ENCODE data around the gene EIF4G3. TPM values are rescaled to one million over a fixed set of nuclear protein-coding genes. Genes with fewer than 3 reads are reported as not detected.

Gene EIF4G3
- total and polyA plus RNA-seq, 2 donors (not counting 1 experiment from before 2014, with no cell fraction given) = 53.5 to 67.0 TPM

DNA sequence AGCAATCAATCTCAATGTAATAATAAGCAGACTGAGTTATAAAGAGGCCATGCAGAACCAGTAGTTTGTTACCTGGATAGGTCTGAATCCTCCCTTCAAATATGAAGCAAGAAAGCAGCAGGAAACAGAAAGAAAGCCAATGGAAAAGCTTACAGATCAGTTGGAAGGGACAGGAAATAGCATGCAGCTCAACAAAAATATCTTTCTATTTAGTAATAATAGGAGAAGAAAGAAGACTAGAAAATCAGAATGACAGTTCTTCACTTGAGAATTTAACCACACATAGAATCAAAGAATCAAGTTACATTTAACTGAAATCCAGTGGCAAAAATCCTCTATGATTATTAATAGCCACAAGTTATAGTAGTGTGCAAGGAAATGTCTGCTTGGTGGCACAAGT, 194.4 kb downstream of the EIF4G3 start:
- peaks cover 2% of the 10 kb centered on the region for H3K79me2 ChIP-seq (ENCODE audit: control insufficient read depth, insufficient read depth, low read length)
- H3K36me3 ChIP-seq (ENCODE audit: control insufficient read depth, insufficient read depth, low read length) = no peaks in the 10 kb centered on the region
- no peak overlapping the region for H2AFZ ChIP-seq (ENCODE audit: low read length)
- no peaks in the 10 kb centered on the region for H4K20me1 ChIP-seq (ENCODE audit: control insufficient read depth, extremely low read depth, insufficient read depth, low read length)
- no peak overlapping the region for H3K9ac ChIP-seq (ENCODE audit: insufficient read depth, low read length)
- no peak overlapping the region for H3K4me3 ChIP-seq (replicated peaks in 1 of 4; ENCODE audit: control extremely low read depth in 1 of 4, insufficient read depth in 1 of 4, low read depth in 3 of 4, low read length in 4 of 4)
- no peak overlapping the region for H3K4me2 ChIP-seq (ENCODE audit: extremely low read depth, insufficient read depth, low read length)
- TF ChIP-seq CTCF (conservative IDR thresholded peaks at IDR 0.05 in 1 of 2, IDR thresholded peaks at IDR 0.05 in 1 of 2; ENCODE audit: low read depth in 1 of 2, low read length in 2 of 2) (no peak), EZH2 (IDR thresholded peaks at IDR 0.05; ENCODE audit: low read length, missing control alignments) (no peak)
- H3K4me1 ChIP-seq (ENCODE audit: control insufficient read depth, extremely low read depth, insufficient read depth, low read length) = no peaks in the 10 kb centered on the region
- H3K27me3 ChIP-seq (ENCODE audit: control insufficient read depth, insufficient read depth, low read length) = no peaks in the 10 kb centered on the region
- peak in 1 of 2 donors; percentile 59 for DNase-seq (ENCODE audit: low read depth in 2 of 2)
- no peak overlapping the region for H3K27ac ChIP-seq (ENCODE audit: insufficient read depth, low read length)
- no peaks in the 10 kb centered on the region for H3K9me3 ChIP-seq (ENCODE audit: control insufficient read depth, insufficient read depth, low read depth, low read length)

DNA sequence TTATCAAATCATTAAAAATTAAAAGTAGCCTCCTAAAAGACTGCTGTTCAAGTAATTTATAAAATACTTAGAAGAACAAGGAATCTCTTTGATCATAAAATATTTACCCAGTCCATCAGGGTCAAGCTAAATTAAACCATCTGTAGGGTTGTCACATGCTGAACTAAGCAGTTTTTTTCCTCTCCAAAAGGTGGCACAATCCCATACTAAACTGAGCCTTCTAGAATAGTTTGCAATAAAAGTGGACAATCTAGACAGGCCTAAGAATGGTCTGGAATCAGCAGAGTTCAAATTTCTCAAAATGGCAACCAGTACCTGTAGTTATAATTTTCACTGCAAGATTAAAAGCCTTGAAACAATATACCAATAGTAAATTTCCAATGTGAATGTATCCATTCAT, 194.8 kb downstream of the EIF4G3 start:
- no peak overlapping the region for H2AFZ ChIP-seq (ENCODE audit: low read length)
- no peak overlapping the region for H3K4me3 ChIP-seq (replicated peaks in 1 of 4; ENCODE audit: control extremely low read depth in 1 of 4, insufficient read depth in 1 of 4, low read depth in 3 of 4, low read length in 4 of 4)
- no peaks in the 10 kb centered on the region for H3K27me3 ChIP-seq (ENCODE audit: control insufficient read depth, insufficient read depth, low read length)
- peak; percentile 27 to 71 for DNase-seq (ENCODE audit: low read depth in 2 of 2)
- H3K9ac ChIP-seq (ENCODE audit: insufficient read depth, low read length) = no peak overlapping the region
- H3K4me1 ChIP-seq (ENCODE audit: control insufficient read depth, extremely low read depth, insufficient read depth, low read length) = no peaks in the 10 kb centered on the region
- H3K79me2 ChIP-seq (ENCODE audit: control insufficient read depth, insufficient read depth, low read length) = peaks cover 2% of the 10 kb centered on the region
- no peak overlapping the region for H3K27ac ChIP-seq (ENCODE audit: insufficient read depth, low read length)
- no peaks in the 10 kb centered on the region for H3K9me3 ChIP-seq (ENCODE audit: control insufficient read depth, insufficient read depth, low read depth, low read length)
- no peak overlapping the region for H3K4me2 ChIP-seq (ENCODE audit: extremely low read depth, insufficient read depth, low read length)
- H3K36me3 ChIP-seq (ENCODE audit: control insufficient read depth, insufficient read depth, low read length) = no peaks in the 10 kb centered on the region
- H4K20me1 ChIP-seq (ENCODE audit: control insufficient read depth, extremely low read depth, insufficient read depth, low read length) = no peaks in the 10 kb centered on the region
- TF ChIP-seq CTCF (conservative IDR thresholded peaks at IDR 0.05 in 1 of 2, IDR thresholded peaks at IDR 0.05 in 1 of 2; ENCODE audit: low read depth in 1 of 2, low read length in 2 of 2) (peak; percentile 23 to 56), EZH2 (IDR thresholded peaks at IDR 0.05; ENCODE audit: low read length, missing control alignments) (no peak)

DNA sequence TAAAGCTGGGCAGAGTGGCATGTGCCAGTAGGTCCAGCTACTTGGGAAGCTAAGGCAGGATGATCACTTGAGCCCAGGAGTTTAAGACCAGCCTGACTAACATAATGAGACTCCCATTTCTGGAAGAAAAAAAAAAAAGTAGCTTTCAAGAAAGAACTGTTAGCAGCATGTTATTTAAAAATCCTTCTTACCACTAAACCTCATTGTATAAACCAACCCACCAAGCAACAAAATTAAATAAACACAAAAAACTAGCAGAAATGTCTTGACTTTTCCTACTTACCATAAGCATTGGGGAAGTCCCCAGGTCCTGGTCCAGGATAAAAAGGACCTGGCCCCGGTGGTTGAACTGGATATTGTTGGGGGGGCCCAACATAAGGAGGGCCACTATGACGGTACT, 196.6 kb downstream of the EIF4G3 start:
- H3K9me3 ChIP-seq (ENCODE audit: control insufficient read depth, insufficient read depth, low read depth, low read length) = no peaks in the 10 kb centered on the region
- no peaks in the 10 kb centered on the region for H3K36me3 ChIP-seq (ENCODE audit: control insufficient read depth, insufficient read depth, low read length)
- H3K4me1 ChIP-seq (ENCODE audit: control insufficient read depth, extremely low read depth, insufficient read depth, low read length) = no peaks in the 10 kb centered on the region
- no peaks in the 10 kb centered on the region for H3K27me3 ChIP-seq (ENCODE audit: control insufficient read depth, insufficient read depth, low read length)
- no peak for DNase-seq (ENCODE audit: low read depth in 2 of 2)
- H3K79me2 ChIP-seq (ENCODE audit: control insufficient read depth, insufficient read depth, low read length) = peaks cover 2% of the 10 kb centered on the region
- no peak overlapping the region for H3K4me3 ChIP-seq (replicated peaks in 1 of 4; ENCODE audit: control extremely low read depth in 1 of 4, insufficient read depth in 1 of 4, low read depth in 3 of 4, low read length in 4 of 4)
- H3K9ac ChIP-seq (ENCODE audit: insufficient read depth, low read length) = no peak overlapping the region
- H2AFZ ChIP-seq (ENCODE audit: low read length) = no peak overlapping the region
- H4K20me1 ChIP-seq (ENCODE audit: control insufficient read depth, extremely low read depth, insufficient read depth, low read length) = no peaks in the 10 kb centered on the region
- H3K4me2 ChIP-seq (ENCODE audit: extremely low read depth, insufficient read depth, low read length) = no peak overlapping the region
- TF ChIP-seq EZH2 (IDR thresholded peaks at IDR 0.05; ENCODE audit: low read length, missing control alignments) (no peak), CTCF (conservative IDR thresholded peaks at IDR 0.05 in 1 of 2, IDR thresholded peaks at IDR 0.05 in 1 of 2; ENCODE audit: low read depth in 1 of 2, low read length in 2 of 2) (no peak)
- H3K27ac ChIP-seq (ENCODE audit: insufficient read depth, low read length) = no peak overlapping the region
